Measurements from ENCODE around the gene MYO7B. TPM values are rescaled to one million over a fixed set of nuclear protein-coding genes. Genes with fewer than 3 reads are reported as not detected.

The MYO7B gene
- polyA plus RNA-seq, 2 of the 4 experiments (the other 2 are of a cell fraction) = 0.04 to 0.09 TPM

- TF ChIP-seq HMGXB4 (CRISPR knock-in tag; IDR thresholded peaks at IDR 0.05; ENCODE audit: borderline replicate concordance) = no peak
- TF ChIP-seq HOXA7 (CRISPR knock-in tag; IDR thresholded peaks at IDR 0.05) = no peak
Observed at GRCh38 chr2:127658146-127658545, 122.7 kb downstream of the MYO7B start (continued).

GRCh38 chr2:127658641-127659407, 123.3 kb downstream of the MYO7B start:
- no peaks in the 10 kb centered on the region for H3K9me3 ChIP-seq
- no peak overlapping the region for H3K4me2 ChIP-seq
- H3K4me1 ChIP-seq = no peaks in the 10 kb centered on the region
- DNase-seq (ENCODE audit: low read depth in 1 of 2, low spot score in 1 of 2) = no peak
- FAIRE-seq = no peak
- no peak overlapping the region for H3K27ac ChIP-seq
- no peak for ATAC-seq
- TF ChIP-seq RFX5 (IDR thresholded peaks at IDR 0.05) (no peak), TFCP2L1 (CRISPR knock-in tag; IDR thresholded peaks at IDR 0.05) (no peak), CHD4 (IDR thresholded peaks at IDR 0.05; ENCODE audit: borderline replicate concordance) (no peak), PBX3 (IDR thresholded peaks at IDR 0.05) (no peak), JUN (IDR thresholded peaks at IDR 0.05) (no peak), ZSCAN20 (CRISPR knock-in tag; IDR thresholded peaks at IDR 0.05) (no peak), FOSB (CRISPR knock-in tag; IDR thresholded peaks at IDR 0.05) (no peak), E2F6 (IDR thresholded peaks at IDR 0.05; ENCODE audit: borderline replicate concordance, low read depth) (no peak), SREBF2 (IDR thresholded peaks at IDR 0.05) (no peak), FOXS1 (CRISPR knock-in tag; IDR thresholded peaks at IDR 0.05) (no peak), CBX8 (IDR thresholded peaks at IDR 0.05) (no peak), KDM5A (IDR thresholded peaks at IDR 0.05) (no peak), SMC3 (IDR thresholded peaks at IDR 0.05) (no peak), EHF (CRISPR knock-in tag; IDR thresholded peaks at IDR 0.05) (no peak), CBX2 (IDR thresholded peaks at IDR 0.05; ENCODE audit: borderline replicate concordance, low read depth) (no peak), ELK1 (IDR thresholded peaks at IDR 0.05; ENCODE audit: low read depth, low read length) (no peak), HDAC2 (IDR thresholded peaks at IDR 0.05) (no peak), ZC3H11A (IDR thresholded peaks at IDR 0.05) (no peak), FOSL2 (IDR thresholded peaks at IDR 0.05) (no peak), FOSL2 (CRISPR knock-in tag; IDR thresholded peaks at IDR 0.05) (no peak), POLR2AphosphoS2 (conservative IDR thresholded peaks at IDR 0.05; ENCODE audit: low read length) (no peak)
- H3K4me3 ChIP-seq = no peak overlapping the region
- CTCF ChIA-PET = interaction anchor here (0.9 to 1.3 kb wide), 2 partner anchors 27 to 37 kb away, joined by 3 to 4 read pairs; no protein-coding TSS in a partner anchor
- POLR2A ChIA-PET = no interaction called here
- 85% methylated on average over 19 of the region's 20 CpGs for WGBS (ENCODE audit: missing lambda C conversion rate)

All from A549 (cell line).